ENCODE results near the gene KIZ. TPM values are rescaled to one million over a fixed set of nuclear protein-coding genes. Genes with fewer than 3 reads are reported as not detected.

KIZ gene
- total RNA-seq, 1 experiment from 2014 or later, result 31.8 TPM

- H3K27me3 ChIP-seq (replicated peaks; ENCODE audit: control insufficient read depth, insufficient read depth, low read length), result no peaks in the 10 kb centered on the region
These were observed 23.8 kb upstream of the KIZ start for GRCh38 chr20:21101932-21102575.

GRCh38 chr20:21102603-21103311, 23.1 kb upstream of the KIZ start:
- H3K36me3 Mint-ChIP-seq (ENCODE audit: insufficient read depth, unreplicated experiment), result peaks cover 13% of the 10 kb centered on the region
- intact Hi-C loops (cut with micrococcal nuclease; ENCODE audit: unreplicated experiment), result loop anchor here (1.0 kb wide), 3 partner anchors 23 to 238 kb away; no protein-coding TSS in a partner anchor
- H3K4me1 ChIP-seq, result no peaks in the 10 kb centered on the region; the same call in 1 of the 2 replicates
- POLR2A ChIA-PET, result interaction anchor here (2.9 kb wide), 1 partner anchor 23 kb away, joined by 16 read pairs; the partner anchor contains the start of gene KIZ
- H3K36me3 ChIP-seq (ENCODE audit: control insufficient read depth, insufficient read depth, low read length), result no peaks in the 10 kb centered on the region
- peak overlapping the region; percentile 97 for H3K4me3 Mint-ChIP-seq (ENCODE audit: unreplicated experiment)
- CTCF ChIA-PET, result interaction anchor here (0.7 to 3.0 kb wide), 4 partner anchors 23 to 243 kb away, joined by 3 to 18 read pairs (median 12); partner anchors contain the start of gene KIZ
- H3K27ac Mint-ChIP-seq (ENCODE audit: unreplicated experiment), result peak overlapping the region; percentile 100
- peak in 1 of 2 experiments; percentile 41 for DNase-seq
- H3K4me3 ChIP-seq (ENCODE audit: low read depth, low read length), result peak overlapping the region; percentile 56
- no peaks in the 10 kb centered on the region for H3K27me3 ChIP-seq (replicated peaks; ENCODE audit: control insufficient read depth, insufficient read depth, low read length)
- TSS peak; percentile 21 for BruUV-seq (replicated peaks)
- no peaks in the 10 kb centered on the region for H3K9me3 Mint-ChIP-seq (ENCODE audit: unreplicated experiment)
- H3K27me3 Mint-ChIP-seq (ENCODE audit: insufficient read depth, unreplicated experiment), result peaks cover 4% of the 10 kb centered on the region
- H3K9me3 ChIP-seq, result no peaks in the 10 kb centered on the region
- no peak for TF ChIP-seq CTCF (IDR thresholded peaks at IDR 0.05; ENCODE audit: insufficient read depth in 1 of 2, low read depth in 1 of 2, low read length in 1 of 2, severe bottlenecking in 1 of 2, unreplicated experiment in 1 of 2)
- H3K4me1 Mint-ChIP-seq (ENCODE audit: low read depth, unreplicated experiment), result peaks cover 6% of the 10 kb centered on the region

More at GRCh38 chr20:21101932-21102575, 23.8 kb upstream of the KIZ start:
- Mint-ChIP-seq H3K4me1 (ENCODE audit: low read depth, unreplicated experiment) (peaks cover 6% of the 10 kb centered on the region), H3K9me3 (ENCODE audit: unreplicated experiment) (no peaks in the 10 kb centered on the region), H3K27ac (ENCODE audit: unreplicated experiment) (peak overlapping the region; percentile 100), H3K4me3 (ENCODE audit: unreplicated experiment) (peak overlapping the region; percentile 97), H3K27me3 (ENCODE audit: insufficient read depth, unreplicated experiment) (peaks cover 4% of the 10 kb centered on the region), H3K36me3 (ENCODE audit: insufficient read depth, unreplicated experiment) (peaks cover 13% of the 10 kb centered on the region)
- Histone ChIP-seq H3K4me3 (ENCODE audit: low read depth, low read length) (peak overlapping the region; percentile 56), H3K9me3 (no peaks in the 10 kb centered on the region), H3K4me1 (no peaks in the 10 kb centered on the region; the same call in 1 of the 2 replicates), H3K36me3 (ENCODE audit: control insufficient read depth, insufficient read depth, low read length) (no peaks in the 10 kb centered on the region)
- ChIA-PET POLR2A (interaction anchor here (0.6 to 2.9 kb wide), 4 partner anchors 23 to 126 kb away, joined by 4 to 16 read pairs (median 4); partner anchors contain the start of gene KIZ), CTCF (interaction anchor here (0.5 to 3.0 kb wide), 9 partner anchors 10 to 265 kb away, joined by 3 to 18 read pairs (median 6); partner anchors contain the start of gene KIZ)
- TF ChIP-seq CTCF (IDR thresholded peaks at IDR 0.05; ENCODE audit: insufficient read depth in 1 of 2, low read depth in 1 of 2, low read length in 1 of 2, severe bottlenecking in 1 of 2, unreplicated experiment in 1 of 2), result peak in 1 of 2 experiments; percentile 45
- no TSS peak for BruUV-seq (replicated peaks)
- DNase-seq, result peak; percentile 70 to 78
- intact Hi-C loops (cut with micrococcal nuclease; ENCODE audit: unreplicated experiment), result loop anchor here (1.0 to 2.0 kb wide), 4 partner anchors 23 to 238 kb away; no protein-coding TSS in a partner anchor

Measured in Caco-2 (cell line).